HG03460 (cell line): Measurements from ENCODE around the gene CA5A.
"Not testable (repeated sequence)": the region's sequence is repeated elsewhere in the genome, so short reads cannot be mapped to it uniquely, and the experiment has no call there.

Experiments
- ATAC-seq: cut with Tn5 transposase; IDR thresholded peaks from one replicate; pipeline ENCODE4 v1.9.1; 2021; ENCODE audit not compliant: unreplicated experiment

CA5A gene

GRCh38 chr16:87896924-87897520, 39.3 kb downstream of the CA5A start:
- ATAC-seq: not testable (repeated sequence)

- ATAC-seq: not testable (repeated sequence)
Measured at GRCh38 chr16:87896176-87896890, 40.0 kb downstream of the CA5A start.

GRCh38 chr16:87895641-87896141, 40.6 kb downstream of the CA5A start:
- peak; percentile 77 for ATAC-seq

- ATAC-seq: not testable (repeated sequence)
Measured at GRCh38 chr16:87894005-87894404, 42.3 kb downstream of the CA5A start.

GRCh38 chr16:87891764-87892163, 44.6 kb downstream of the CA5A start:
- no peak for ATAC-seq

- not testable (repeated sequence) for ATAC-seq
Measured at GRCh38 chr16:87889762-87890161, 46.6 kb downstream of the CA5A start.

- ATAC-seq: not testable (repeated sequence)
Measured at GRCh38 chr16:87888346-87888745, 48.0 kb downstream of the CA5A start.

GRCh38 chr16:87887931-87888330, 48.4 kb downstream of the CA5A start:
- ATAC-seq: not testable (repeated sequence)

GRCh38 chr16:87885371-87885967, 50.9 kb downstream of the CA5A start:
- ATAC-seq: not testable (repeated sequence)

GRCh38 chr16:87882436-87883019, 53.8 kb downstream of the CA5A start:
- no peak for ATAC-seq

GRCh38 chr16:87881324-87882200, 54.8 kb downstream of the CA5A start:
- no peak for ATAC-seq

- no peak for ATAC-seq
Measured at GRCh38 chr16:87880117-87880696, 56.1 kb downstream of the CA5A start.

- ATAC-seq: not testable (repeated sequence)
Measured at GRCh38 chr16:87879411-87880013, 56.8 kb downstream of the CA5A start.

GRCh38 chr16:87878704-87879103, 57.6 kb downstream of the CA5A start:
- no peak for ATAC-seq

GRCh38 chr16:87877942-87878507, 58.3 kb downstream of the CA5A start:
- ATAC-seq: no peak

- no peak for ATAC-seq
Measured at GRCh38 chr16:87874639-87875427, 61.5 kb downstream of the CA5A start.

GRCh38 chr16:87870418-87871291, 65.7 kb downstream of the CA5A start:
- not testable (repeated sequence) for ATAC-seq
